Peyer's patch (tissue), 4 donors: ENCODE measurements around the gene GLIS1.

ENCODE experiments used
- POLR2A ChIP-seq, 2 donors: fragments of 450-650 bp; IDR thresholded peaks; one replicate each; pipeline ENCODE4 v1.5.1; 2017; ENCODE audit warnings: antibody characterized with exemption in 2 of 2, mild to moderate bottlenecking in 2 of 2, moderate library complexity in 2 of 2
- TF ChIP-seq, protein P1 (sequence below), 6 experiments: fragments of 450-650 bp in 4 of 6; fragments of 200-600 bp in 2 of 6; sonication (generic) in 1 of 6; IDR thresholded peaks; one replicate each; pipeline ENCODE4 v1.5.1; 2017 to 2019; ENCODE audit warnings: antibody characterized with exemption in 6 of 6, mild to moderate bottlenecking in 3 of 6, moderate library complexity in 1 of 6

DNA sequence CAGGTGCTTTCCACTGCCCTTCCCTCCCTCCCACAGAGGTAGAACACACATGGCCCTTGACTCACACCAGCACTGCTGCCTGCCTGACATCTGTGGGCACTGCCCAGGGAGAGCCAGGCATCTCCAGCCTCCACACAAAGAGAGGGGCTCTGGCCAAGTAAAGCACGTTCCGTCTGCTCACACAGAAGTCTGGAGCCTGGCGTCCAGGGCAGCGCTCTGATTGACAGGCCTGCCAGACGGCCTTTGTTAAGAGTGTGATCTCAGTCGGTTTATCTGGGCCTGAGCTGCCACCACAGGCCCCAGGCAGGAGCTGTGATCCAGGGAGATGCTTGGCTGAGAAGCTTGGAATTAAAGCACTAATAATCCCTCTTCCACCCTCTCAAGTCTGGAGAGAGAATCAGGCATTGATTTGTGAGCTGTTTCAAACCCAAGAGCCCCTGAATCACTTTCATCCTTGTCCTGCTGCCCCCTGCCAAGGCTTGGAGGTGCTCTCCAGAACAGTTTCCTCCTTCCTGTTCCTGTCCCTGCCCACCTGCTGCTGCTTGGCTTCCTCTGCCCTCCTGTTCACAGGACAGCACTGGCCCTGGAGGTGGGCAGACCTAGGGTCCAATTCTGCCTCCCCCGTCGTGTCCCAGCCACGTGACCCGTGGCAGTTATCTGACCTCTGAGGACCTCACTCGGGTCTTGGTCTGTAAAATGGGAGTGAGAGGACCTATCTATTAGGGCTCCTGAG lies 276.0 kb downstream of the GLIS1 start:
- TF ChIP-seq, protein P1, sequence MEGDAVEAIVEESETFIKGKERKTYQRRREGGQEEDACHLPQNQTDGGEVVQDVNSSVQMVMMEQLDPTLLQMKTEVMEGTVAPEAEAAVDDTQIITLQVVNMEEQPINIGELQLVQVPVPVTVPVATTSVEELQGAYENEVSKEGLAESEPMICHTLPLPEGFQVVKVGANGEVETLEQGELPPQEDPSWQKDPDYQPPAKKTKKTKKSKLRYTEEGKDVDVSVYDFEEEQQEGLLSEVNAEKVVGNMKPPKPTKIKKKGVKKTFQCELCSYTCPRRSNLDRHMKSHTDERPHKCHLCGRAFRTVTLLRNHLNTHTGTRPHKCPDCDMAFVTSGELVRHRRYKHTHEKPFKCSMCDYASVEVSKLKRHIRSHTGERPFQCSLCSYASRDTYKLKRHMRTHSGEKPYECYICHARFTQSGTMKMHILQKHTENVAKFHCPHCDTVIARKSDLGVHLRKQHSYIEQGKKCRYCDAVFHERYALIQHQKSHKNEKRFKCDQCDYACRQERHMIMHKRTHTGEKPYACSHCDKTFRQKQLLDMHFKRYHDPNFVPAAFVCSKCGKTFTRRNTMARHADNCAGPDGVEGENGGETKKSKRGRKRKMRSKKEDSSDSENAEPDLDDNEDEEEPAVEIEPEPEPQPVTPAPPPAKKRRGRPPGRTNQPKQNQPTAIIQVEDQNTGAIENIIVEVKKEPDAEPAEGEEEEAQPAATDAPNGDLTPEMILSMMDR (IDR thresholded peaks at IDR 0.05) = no peak
- TF ChIP-seq POLR2A (IDR thresholded peaks at IDR 0.05) = no peak
